ENCODE data around the gene DNM2. TPM values are rescaled to one million over a fixed set of nuclear protein-coding genes. Genes with fewer than 3 reads are reported as not detected.

Gene DNM2
- total and polyA plus RNA-seq, 2 of the 13 experiments (the other 11 are each of a cell fraction or from before 2014, with no cell fraction given), result 41.7 to 59.8 TPM

DNA sequence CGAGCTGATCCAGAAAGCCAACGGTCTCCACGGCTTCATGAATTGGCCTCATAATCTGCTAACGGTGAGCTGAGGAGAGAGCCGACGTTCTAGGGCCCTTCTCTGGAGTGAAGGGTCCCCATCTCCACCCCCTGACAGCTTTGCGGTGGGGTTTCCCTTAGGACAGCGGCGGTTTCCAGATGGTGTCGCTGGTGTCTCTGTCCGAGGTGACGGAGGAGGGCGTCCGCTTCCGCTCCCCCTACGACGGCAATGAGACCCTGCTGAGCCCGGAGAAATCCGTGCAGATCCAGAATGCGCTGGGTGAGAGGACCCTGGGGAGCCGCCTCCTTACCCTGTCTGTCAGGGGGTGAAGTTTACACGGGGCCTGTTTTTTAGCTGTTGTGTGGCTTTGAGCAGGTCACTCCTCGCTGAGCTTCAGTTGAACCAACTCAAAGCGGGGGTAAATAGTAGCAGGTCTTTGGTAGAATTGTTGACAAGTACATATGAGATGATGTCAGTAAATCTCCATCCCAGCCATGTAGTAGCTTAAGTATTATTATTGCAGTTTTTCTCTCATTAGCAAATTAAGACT is 15.8 kb upstream of the DNM2 start (continued):
- TF ChIP-seq, protein P1, sequence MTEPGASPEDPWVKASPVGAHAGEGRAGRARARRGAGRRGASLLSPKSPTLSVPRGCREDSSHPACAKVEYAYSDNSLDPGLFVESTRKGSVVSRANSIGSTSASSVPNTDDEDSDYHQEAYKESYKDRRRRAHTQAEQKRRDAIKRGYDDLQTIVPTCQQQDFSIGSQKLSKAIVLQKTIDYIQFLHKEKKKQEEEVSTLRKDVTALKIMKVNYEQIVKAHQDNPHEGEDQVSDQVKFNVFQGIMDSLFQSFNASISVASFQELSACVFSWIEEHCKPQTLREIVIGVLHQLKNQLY (CRISPR knock-in tag; IDR thresholded peaks at IDR 0.05), result no peak
- no peak for TF ChIP-seq SALL1 (CRISPR knock-in tag; IDR thresholded peaks at IDR 0.05)
- TF ChIP-seq ZFP36L2 (CRISPR knock-in tag; IDR thresholded peaks at IDR 0.05), result no peak
- no peak; the same call in 1 of the 2 replicates for TF ChIP-seq ZNF547 (CRISPR knock-in tag; IDR thresholded peaks at IDR 0.05)
- no peak for TF ChIP-seq RFXANK (CRISPR knock-in tag; IDR thresholded peaks at IDR 0.05)
- TF ChIP-seq, protein P2, sequence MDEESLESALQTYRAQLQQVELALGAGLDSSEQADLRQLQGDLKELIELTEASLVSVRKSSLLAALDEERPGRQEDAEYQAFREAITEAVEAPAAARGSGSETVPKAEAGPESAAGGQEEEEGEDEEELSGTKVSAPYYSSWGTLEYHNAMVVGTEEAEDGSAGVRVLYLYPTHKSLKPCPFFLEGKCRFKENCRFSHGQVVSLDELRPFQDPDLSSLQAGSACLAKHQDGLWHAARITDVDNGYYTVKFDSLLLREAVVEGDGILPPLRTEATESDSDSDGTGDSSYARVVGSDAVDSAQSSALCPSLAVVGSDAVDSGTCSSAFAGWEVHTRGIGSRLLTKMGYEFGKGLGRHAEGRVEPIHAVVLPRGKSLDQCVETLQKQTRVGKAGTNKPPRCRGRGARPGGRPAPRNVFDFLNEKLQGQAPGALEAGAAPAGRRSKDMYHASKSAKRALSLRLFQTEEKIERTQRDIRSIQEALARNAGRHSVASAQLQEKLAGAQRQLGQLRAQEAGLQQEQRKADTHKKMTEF (CRISPR knock-in tag; IDR thresholded peaks at IDR 0.05), result no peak
- TF ChIP-seq, protein P3, sequence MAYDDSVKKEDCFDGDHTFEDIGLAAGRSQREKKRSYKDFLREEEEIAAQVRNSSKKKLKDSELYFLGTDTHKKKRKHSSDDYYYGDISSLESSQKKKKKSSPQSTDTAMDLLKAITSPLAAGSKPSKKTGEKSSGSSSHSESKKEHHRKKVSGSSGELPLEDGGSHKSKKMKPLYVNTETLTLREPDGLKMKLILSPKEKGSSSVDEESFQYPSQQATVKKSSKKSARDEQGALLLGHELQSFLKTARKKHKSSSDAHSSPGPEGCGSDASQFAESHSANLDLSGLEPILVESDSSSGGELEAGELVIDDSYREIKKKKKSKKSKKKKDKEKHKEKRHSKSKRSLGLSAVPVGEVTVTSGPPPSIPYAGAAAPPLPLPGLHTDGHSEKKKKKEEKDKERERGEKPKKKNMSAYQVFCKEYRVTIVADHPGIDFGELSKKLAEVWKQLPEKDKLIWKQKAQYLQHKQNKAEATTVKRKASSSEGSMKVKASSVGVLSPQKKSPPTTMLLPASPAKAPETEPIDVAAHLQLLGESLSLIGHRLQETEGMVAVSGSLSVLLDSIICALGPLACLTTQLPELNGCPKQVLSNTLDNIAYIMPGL (CRISPR knock-in tag; IDR thresholded peaks at IDR 0.05; ENCODE audit: borderline replicate concordance in 1 of 2, low read depth in 1 of 2), result peak; percentile 66 to 70; a peak in 3 of 4 replicates
- TF ChIP-seq ZFP90 (CRISPR knock-in tag; IDR thresholded peaks at IDR 0.05; ENCODE audit: borderline replicate concordance), result no peak
- no peak for TF ChIP-seq NR1H2 (CRISPR knock-in tag; IDR thresholded peaks at IDR 0.05; ENCODE audit: borderline replicate concordance, low read depth)
- TF ChIP-seq EED (CRISPR knock-in tag; IDR thresholded peaks at IDR 0.05), result no peak
- no peak for TF ChIP-seq ZBTB1 (CRISPR knock-in tag; IDR thresholded peaks at IDR 0.05; ENCODE audit: borderline replicate concordance)
- TF ChIP-seq SETDB1 (CRISPR knock-in tag; IDR thresholded peaks at IDR 0.05; ENCODE audit: borderline replicate concordance), result no peak
- TF ChIP-seq, protein P4, sequence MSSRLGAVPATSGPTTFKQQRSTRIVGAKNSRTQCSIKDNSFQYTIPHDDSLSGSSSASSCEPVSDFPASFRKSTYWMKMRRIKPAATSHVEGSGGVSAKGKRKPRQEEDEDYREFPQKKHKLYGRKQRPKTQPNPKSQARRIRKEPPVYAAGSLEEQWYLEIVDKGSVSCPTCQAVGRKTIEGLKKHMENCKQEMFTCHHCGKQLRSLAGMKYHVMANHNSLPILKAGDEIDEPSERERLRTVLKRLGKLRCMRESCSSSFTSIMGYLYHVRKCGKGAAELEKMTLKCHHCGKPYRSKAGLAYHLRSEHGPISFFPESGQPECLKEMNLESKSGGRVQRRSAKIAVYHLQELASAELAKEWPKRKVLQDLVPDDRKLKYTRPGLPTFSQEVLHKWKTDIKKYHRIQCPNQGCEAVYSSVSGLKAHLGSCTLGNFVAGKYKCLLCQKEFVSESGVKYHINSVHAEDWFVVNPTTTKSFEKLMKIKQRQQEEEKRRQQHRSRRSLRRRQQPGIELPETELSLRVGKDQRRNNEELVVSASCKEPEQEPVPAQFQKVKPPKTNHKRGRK (CRISPR knock-in tag; IDR thresholded peaks at IDR 0.05), result no peak
- TF ChIP-seq KLF16 (CRISPR knock-in tag; IDR thresholded peaks at IDR 0.05), result 0 out of 4 replicates have a peak, but pooled peaks of 1 of the 2 experiments have one; percentile 32
- TF ChIP-seq PRMT3 (CRISPR knock-in tag; IDR thresholded peaks at IDR 0.05; ENCODE audit: borderline replicate concordance, low read depth), result no peak
- 0 out of 2 replicates have a peak, but pooled peaks have one; percentile 11 for TF ChIP-seq FOXA3 (CRISPR knock-in tag; IDR thresholded peaks at IDR 0.05)
- no peak for TF ChIP-seq HNRNPLL (IDR thresholded peaks at IDR 0.05; ENCODE audit: low read depth, low read length, poor library complexity, severe bottlenecking)
- TF ChIP-seq ZNF33B (CRISPR knock-in tag; IDR thresholded peaks at IDR 0.05), result peak; percentile 8; the same call in 1 of the 2 replicates
- TF ChIP-seq HOXA9 (CRISPR knock-in tag; IDR thresholded peaks at IDR 0.05; ENCODE audit: borderline replicate concordance), result no peak
- TF ChIP-seq YEATS2 (CRISPR knock-in tag; IDR thresholded peaks at IDR 0.05; ENCODE audit: borderline replicate concordance), result no peak
- TF ChIP-seq, protein P5, sequence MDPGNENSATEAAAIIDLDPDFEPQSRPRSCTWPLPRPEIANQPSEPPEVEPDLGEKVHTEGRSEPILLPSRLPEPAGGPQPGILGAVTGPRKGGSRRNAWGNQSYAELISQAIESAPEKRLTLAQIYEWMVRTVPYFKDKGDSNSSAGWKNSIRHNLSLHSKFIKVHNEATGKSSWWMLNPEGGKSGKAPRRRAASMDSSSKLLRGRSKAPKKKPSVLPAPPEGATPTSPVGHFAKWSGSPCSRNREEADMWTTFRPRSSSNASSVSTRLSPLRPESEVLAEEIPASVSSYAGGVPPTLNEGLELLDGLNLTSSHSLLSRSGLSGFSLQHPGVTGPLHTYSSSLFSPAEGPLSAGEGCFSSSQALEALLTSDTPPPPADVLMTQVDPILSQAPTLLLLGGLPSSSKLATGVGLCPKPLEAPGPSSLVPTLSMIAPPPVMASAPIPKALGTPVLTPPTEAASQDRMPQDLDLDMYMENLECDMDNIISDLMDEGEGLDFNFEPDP (CRISPR knock-in tag; conservative IDR thresholded peaks at IDR 0.05), result no peak
- no peak for TF ChIP-seq CENPX (CRISPR knock-in tag; IDR thresholded peaks at IDR 0.05)
- 0 out of 2 replicates have a peak, but pooled peaks have one; percentile 13 for TF ChIP-seq ZNF782 (CRISPR knock-in tag; IDR thresholded peaks at IDR 0.05; ENCODE audit: borderline replicate concordance)
- no peak for TF ChIP-seq ZNF672 (CRISPR knock-in tag; IDR thresholded peaks at IDR 0.05)

Data from HepG2 (cell line).